ENCODE measurements around the gene SH3RF1.

Gene SH3RF1

DNA sequence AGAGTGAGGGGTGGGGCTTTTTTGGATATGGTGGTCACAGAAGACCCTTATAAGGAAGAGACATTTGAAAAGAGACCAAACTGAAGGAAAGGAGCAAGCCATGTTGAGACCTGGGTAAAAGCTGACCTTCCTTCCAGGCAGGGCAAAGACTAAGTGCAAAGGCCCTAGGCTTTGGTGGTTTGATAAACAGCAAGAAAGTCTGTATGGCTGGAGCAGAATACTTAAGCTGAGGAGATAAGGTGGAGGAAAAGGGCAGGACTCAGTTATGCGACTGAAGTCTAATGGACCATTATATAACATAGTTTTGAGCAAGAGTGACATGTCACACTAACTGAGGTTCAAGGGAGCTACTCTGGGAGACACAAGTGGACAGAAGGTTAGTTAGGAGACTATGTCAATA lies 20.0 kb downstream of the SH3RF1 start:
- no peak for DNase-seq

- DNase-seq: no peak
These were observed 20.8 kb downstream of the SH3RF1 start for GRCh38 chr4:169249999-169250398.

- DNase-seq: no peak
These were observed 21.4 kb downstream of the SH3RF1 start for GRCh38 chr4:169249214-169249973.

GRCh38 chr4:169248645-169249044 lies 22.1 kb downstream of the SH3RF1 start:
- no peak for DNase-seq

DNA sequence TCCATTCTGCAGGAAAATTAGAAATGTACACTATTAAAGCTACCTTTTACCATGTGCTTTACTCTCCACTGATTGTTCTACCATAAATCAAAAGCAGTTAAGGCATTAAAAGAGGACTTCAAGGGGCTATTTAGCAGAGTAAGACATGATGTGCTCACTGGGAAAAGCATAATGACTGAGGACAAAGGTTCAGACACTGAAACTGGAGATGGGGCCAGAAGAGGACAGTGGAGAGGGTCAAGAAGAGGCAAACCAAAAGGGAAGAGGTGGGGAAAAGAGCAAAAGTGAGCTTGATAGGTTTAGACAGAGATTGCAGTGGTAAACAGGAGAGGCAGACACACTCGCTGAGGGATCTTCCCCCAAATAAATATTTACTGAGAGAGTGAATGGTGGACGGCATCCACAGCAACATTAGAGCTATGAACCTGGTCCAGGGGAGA lies 23.8 kb downstream of the SH3RF1 start:
- DNase-seq: no peak

GRCh38 chr4:169246279-169246678 lies 24.5 kb downstream of the SH3RF1 start:
- no peak for DNase-seq

DNA sequence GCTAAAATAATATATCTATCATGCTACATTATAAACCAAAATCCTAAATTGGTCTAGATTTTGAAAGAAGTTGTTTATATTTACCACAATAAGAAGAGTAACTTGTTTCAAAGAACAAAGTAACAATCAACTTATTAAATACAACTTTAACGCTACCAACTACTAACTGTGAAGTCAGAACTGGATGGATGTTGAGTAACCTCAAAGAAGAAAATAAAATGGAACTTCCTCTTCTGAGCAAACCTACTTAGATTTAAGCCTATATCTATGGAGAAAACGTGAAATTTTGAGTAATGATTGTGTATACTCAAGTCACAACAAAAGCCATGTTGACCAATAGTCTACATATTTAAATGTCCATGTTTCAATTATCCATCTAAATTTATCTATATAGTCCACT lies 25.7 kb downstream of the SH3RF1 start:
- DNase-seq: no peak

DNA sequence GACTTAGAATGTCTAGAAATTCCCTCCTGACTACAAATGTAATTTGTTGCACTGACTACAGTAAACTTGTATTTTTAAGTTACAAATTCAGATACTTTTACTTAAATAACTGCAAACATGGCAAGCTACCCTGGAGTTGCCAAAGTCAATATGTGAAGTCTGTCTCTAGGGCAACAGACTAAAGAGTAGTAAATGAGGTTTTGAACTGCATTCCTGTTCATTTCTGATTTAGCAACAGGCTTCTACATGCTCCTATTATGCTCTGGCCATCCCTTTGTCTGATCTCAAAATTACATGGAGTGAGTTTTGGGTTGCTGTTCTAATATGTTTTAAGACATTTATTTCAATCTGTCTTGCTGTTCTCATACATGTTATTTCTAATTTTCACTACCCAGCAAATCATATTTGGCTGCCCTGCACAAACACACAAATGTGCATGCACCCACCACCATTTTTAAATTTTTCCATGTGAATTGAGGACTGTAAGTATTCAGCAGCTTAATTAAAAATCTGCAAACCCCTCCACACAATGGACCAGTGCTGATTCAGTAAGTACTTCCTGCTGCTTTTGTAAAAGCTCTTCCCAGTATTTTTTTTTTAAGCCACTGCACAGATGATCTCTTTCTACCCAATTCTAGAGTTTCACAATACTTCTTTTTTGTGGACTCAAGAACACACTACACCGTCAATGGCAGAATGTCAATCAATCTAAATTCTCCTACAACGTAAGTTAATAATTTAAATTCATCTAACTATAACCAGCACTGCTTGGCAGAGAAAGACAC lies 26.7 kb downstream of the SH3RF1 start:
- peak; percentile 28 for DNase-seq

- no peak for DNase-seq
These were observed 29.3 kb downstream of the SH3RF1 start for GRCh38 chr4:169241464-169241863.

- no peak for DNase-seq
These were observed 31.4 kb downstream of the SH3RF1 start for GRCh38 chr4:169239221-169239905.

DNA sequence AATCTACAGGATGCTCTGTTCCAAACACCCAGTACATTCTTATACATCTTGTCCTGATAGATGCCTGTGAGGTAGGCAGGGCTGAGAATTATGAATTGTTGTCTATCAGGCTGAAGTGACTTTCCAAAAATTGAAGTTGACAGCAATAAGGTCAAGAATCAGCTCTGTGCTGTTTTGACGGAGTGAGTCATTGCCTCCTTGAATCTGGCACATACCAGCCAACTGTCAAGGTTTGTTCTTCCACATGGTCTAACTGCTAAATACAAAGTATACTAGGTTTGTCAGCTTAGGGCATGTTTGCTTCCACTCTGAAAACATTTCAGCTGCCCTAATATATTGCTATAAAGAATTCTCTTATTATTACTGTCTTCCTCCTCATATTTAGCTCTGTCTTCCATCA lies 32.3 kb downstream of the SH3RF1 start:
- peak; percentile 12 for DNase-seq

GRCh38 chr4:169236873-169237626 lies 33.7 kb downstream of the SH3RF1 start:
- DNase-seq: no peak

DNA sequence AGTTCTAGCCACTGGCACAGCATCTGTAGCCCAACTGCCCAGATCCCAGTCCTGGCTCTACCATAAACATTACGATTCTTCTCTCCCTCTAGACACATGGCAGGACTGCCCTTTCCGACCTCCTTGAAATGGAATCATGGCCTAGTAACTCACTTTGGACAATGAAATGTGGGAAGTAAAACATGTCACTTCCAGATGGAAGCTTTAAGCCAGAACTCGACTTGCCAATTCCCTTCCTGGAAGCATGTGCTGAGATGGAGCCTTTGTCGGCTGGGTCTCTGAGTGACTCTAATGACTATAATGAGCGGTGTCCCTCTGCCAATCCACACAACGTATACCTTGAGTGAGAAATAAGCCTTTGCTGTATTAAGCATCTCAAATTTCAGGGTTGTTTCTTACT lies 34.7 kb downstream of the SH3RF1 start:
- DNase-seq: no peak

GRCh38 chr4:169234137-169234855 lies 36.5 kb downstream of the SH3RF1 start:
- DNase-seq: no peak

DNA sequence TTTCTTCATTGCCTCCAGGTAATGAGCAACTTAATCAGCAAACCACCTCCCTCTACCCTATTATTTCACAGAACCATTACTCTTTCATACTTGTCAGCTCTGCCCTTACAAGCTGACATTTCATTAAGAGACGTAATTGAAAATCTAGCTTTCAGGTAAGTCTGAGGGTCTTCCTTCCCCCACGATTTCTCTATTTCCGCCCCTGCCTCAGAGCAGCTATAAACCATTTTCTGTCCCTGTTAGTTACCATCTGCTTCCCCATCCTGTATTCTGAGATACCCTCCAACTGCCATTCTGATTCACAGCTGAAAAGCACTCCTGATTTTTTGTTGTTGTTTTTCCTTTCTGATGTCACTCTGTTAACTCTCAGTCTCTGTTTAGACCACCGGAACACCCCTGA lies 37.1 kb downstream of the SH3RF1 start:
- DNase-seq: no peak

- no peak for DNase-seq
These were observed 39.0 kb downstream of the SH3RF1 start for GRCh38 chr4:169231647-169232262.

- peak; percentile 88 for DNase-seq
These were observed 41.2 kb downstream of the SH3RF1 start for GRCh38 chr4:169229571-169230028.

DNA sequence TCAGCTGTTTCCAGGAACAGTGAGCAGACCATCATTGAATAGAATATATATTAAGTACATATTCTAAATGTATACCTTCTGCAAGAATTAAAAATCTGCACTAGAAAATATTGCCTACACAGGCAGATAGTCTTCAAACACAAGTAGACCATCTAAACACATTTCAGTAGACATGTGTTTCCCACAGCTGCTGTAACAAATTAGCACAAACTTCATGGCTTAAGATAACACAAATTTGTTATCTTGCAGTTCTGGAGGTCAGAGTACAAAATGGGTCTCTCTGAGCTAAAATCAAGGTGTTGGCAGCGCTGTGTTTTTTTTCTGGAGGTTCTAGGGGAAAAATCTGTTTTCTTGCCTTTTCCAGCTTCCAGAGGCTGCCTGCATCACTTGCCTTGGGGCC lies 42.7 kb downstream of the SH3RF1 start:
- DNase-seq: no peak

GRCh38 chr4:169226565-169226964 lies 44.2 kb downstream of the SH3RF1 start:
- no peak for DNase-seq

- DNase-seq: no peak
These were observed 44.9 kb downstream of the SH3RF1 start for GRCh38 chr4:169225812-169226211.

DNA sequence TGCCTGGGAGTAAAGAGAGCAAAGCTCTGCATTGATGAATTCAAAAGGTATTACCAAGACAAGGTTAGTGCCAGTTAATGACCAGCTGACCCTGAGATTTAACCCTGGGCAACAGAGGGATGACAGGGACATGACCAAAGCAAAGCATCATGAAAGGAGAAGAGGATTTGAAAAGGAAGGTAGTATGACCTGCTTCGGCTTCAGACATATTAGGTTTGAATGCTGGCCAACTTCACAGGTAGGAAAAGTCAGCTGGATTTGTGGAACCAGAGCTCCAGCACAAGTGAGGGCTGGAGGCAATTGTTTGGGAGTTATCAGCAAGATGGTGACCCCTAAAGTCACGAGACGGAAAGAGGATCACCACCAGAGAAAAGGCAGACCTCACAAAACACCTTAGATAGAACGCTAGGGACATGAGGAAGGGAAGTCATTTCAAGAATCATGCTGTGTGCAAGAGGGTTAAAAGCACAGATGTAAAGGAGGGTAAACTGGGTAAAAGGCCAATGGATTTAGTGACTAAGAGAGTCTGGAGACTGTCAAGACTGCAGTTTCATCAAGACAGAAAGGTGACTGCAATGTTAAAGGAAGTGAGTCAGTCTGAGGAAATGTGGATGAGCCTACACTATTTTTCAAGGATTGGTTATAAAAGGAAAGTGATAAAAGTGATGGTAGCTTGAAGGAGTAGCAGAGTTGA lies 45.6 kb downstream of the SH3RF1 start:
- peak; percentile 71 for DNase-seq

All from amniotic stem cell (primary cell).